PC-9 (cell line): ENCODE results near the gene ARHGAP24. TPM values are rescaled to one million over a fixed set of nuclear protein-coding genes. Genes with fewer than 3 reads are reported as not detected.

Source experiments
- BruUV-seq: library from RNA; stranded (reverse); fragments of 400-500 nt; replicated peaks from 2 replicates; lab custom pipeline; 2021; lab: Mats Ljungman, UMichigan
- CTCF ChIA-PET: fragments of 300-600 bp; sonication (Branson Sonifier 250); formaldehyde crosslinking; loops from one replicate; lab custom pipeline; 2022; ENCODE audit warnings: antibody characterized with exemption; lab: Charles Lee
- POLR2A ChIA-PET: fragments of 300-600 bp; sonication (Branson Sonifier 250); formaldehyde crosslinking; loops from one replicate; lab custom pipeline; 2022; ENCODE audit warnings: antibody characterized with exemption; ENCODE audit not compliant: unreplicated experiment; lab: Charles Lee
- DNase-seq, 2 experiments: peaks; one replicate each; pipeline versions ENCODE4 v3.0.0 to v3.0.0-alpha.2; 2015 to 2022; ENCODE audit warnings: mixed read lengths in 1 of 2
- H2AFZ ChIP-seq: fragments of 200-600 bp; sonication (generic); 2 replicates; pipeline ENCODE4 v1.8.1; 2017; ENCODE audit warnings: antibody characterized with exemption
- H3F3A ChIP-seq: fragments of 200-600 bp; sonication (generic); 2 replicates; pipeline ENCODE4 v1.8.1; 2017; ENCODE audit warnings: antibody characterized with exemption, mild to moderate bottlenecking, low read depth; ENCODE audit not compliant: insufficient read depth
- H3K27ac ChIP-seq: fragments of 200-600 bp; sonication (generic); 2 replicates; pipeline ENCODE4 v1.6.1; 2016; ENCODE audit warnings: mixed run types
- H3K27me3 ChIP-seq: fragments of 200-600 bp; sonication (generic); 2 replicates; pipeline ENCODE4 v1.6.1; 2016; ENCODE audit warnings: low read depth, mixed run types; ENCODE audit not compliant: insufficient read depth
- H3K36me3 ChIP-seq: fragments of 200-600 bp; sonication (generic); 2 replicates; pipeline ENCODE4 v1.6.1; 2016; ENCODE audit warnings: low read depth, mixed run types
- H3K4me1 ChIP-seq: fragments of 200-600 bp; sonication (generic); replicated peaks from 2 replicates; pipeline ENCODE4 v1.6.1; 2016; ENCODE audit warnings: mixed run types; ENCODE audit not compliant: insufficient read depth
- H3K4me2 ChIP-seq: fragments of 200-600 bp; sonication (generic); 2 replicates; pipeline ENCODE4 v1.6.1; 2017; ENCODE audit warnings: mixed run types
- H3K4me3 ChIP-seq: fragments of 200-600 bp; sonication (generic); 2 replicates; pipeline ENCODE4 v1.6.1; 2016; ENCODE audit warnings: mixed run types
- H3K79me2 ChIP-seq: fragments of 200-600 bp; sonication (generic); 2 replicates; pipeline ENCODE4 v1.6.1; 2017; ENCODE audit warnings: low read depth, mixed run types
- H3K9me2 ChIP-seq: fragments of 200-600 bp; sonication (generic); 2 replicates; pipeline ENCODE4 v1.8.1; 2017; ENCODE audit warnings: mild to moderate bottlenecking; ENCODE audit not compliant: insufficient read depth
- H3K9me3 ChIP-seq: fragments of 200-600 bp; sonication (generic); 2 replicates; pipeline ENCODE4 v1.8.1; 2016; ENCODE audit warnings: low read depth; ENCODE audit not compliant: insufficient read depth
- H4K20me1 ChIP-seq: fragments of 200-600 bp; sonication (generic); 2 replicates; pipeline ENCODE4 v1.8.1; 2017; ENCODE audit not compliant: insufficient read depth
- CTCF ChIP-seq: fragments of 200-600 bp; sonication (generic); conservative IDR thresholded peaks from 2 replicates; pipeline ENCODE4 v1.6.1; 2017; ENCODE audit warnings: mixed run types, antibody characterized with exemption, mild to moderate bottlenecking, moderate library complexity
- EZH2 ChIP-seq: fragments of 200-600 bp; sonication (generic); IDR thresholded peaks from 2 replicates; pipeline ENCODE4 v1.8.0; 2017; ENCODE audit warnings: antibody characterized with exemption, low read depth
- intact Hi-C: fragments of 100-400 bp; cut with micrococcal nuclease; formaldehyde crosslinking; loops from one replicate; pipeline ENCODE4 v1.10.0; 2022; ENCODE audit not compliant: unreplicated experiment
- total RNA-seq: library from RNA; stranded (reverse); gene quantifications from 2 replicates; pipeline ENCODE4 v1.2.3, GENCODE V29; 2021

Gene ARHGAP24
- total RNA-seq, 1 experiment from 2014 or later = 2.2 TPM

- no peak overlapping the region for H3K4me3 ChIP-seq
- H2AFZ ChIP-seq = no peak overlapping the region
- ChIA-PET CTCF (interaction anchor here (0.6 kb wide), 1 partner anchor 346 kb away, joined by 3 read pairs; no protein-coding TSS in a partner anchor), POLR2A (no interaction called here)
- H3K4me2 ChIP-seq = no peak overlapping the region
- H3K36me3 ChIP-seq = no peaks in the 10 kb centered on the region
- no peaks in the 10 kb centered on the region for H3K79me2 ChIP-seq
- TF ChIP-seq CTCF (no peak), EZH2 (no peak)
- H4K20me1 ChIP-seq = no peaks in the 10 kb centered on the region
- H3K4me1 ChIP-seq = no peaks in the 10 kb centered on the region
- H3K9me3 ChIP-seq = no peaks in the 10 kb centered on the region
- H3K27ac ChIP-seq = no peak overlapping the region
- H3K9me2 ChIP-seq = no peaks in the 10 kb centered on the region
- BruUV-seq = no TSS peak
- intact Hi-C loops = no loop called here
- no peaks in the 10 kb centered on the region for H3K27me3 ChIP-seq
- no peak for DNase-seq
- H3F3A ChIP-seq = no peaks in the 10 kb centered on the region
These were observed 46.1 kb downstream of the ARHGAP24 start for GRCh38 chr4:85520765-85521749.

GRCh38 chr4:85522277-85522676 lies 47.3 kb downstream of the ARHGAP24 start:
- no peak for TF ChIP-seq EZH2
- no peak for TF ChIP-seq CTCF
- Histone ChIP-seq H3K4me3 (no peak overlapping the region), H2AFZ (no peak overlapping the region), H4K20me1 (no peaks in the 10 kb centered on the region), H3F3A (no peaks in the 10 kb centered on the region), H3K27me3 (no peaks in the 10 kb centered on the region), H3K9me2 (no peaks in the 10 kb centered on the region), H3K4me1 (no peaks in the 10 kb centered on the region), H3K79me2 (no peaks in the 10 kb centered on the region), H3K4me2 (no peak overlapping the region), H3K36me3 (no peaks in the 10 kb centered on the region), H3K27ac (no peak overlapping the region), H3K9me3 (no peaks in the 10 kb centered on the region)
- POLR2A ChIA-PET = no interaction called here
- intact Hi-C loops = no loop called here
- CTCF ChIA-PET = no interaction called here
- BruUV-seq = no TSS peak
- no peak for DNase-seq

GRCh38 chr4:85522836-85523235 lies 47.9 kb downstream of the ARHGAP24 start:
- Histone ChIP-seq H3K36me3 (no peaks in the 10 kb centered on the region), H4K20me1 (no peaks in the 10 kb centered on the region), H3F3A (no peaks in the 10 kb centered on the region), H3K27me3 (no peaks in the 10 kb centered on the region), H3K4me1 (no peaks in the 10 kb centered on the region), H3K9me2 (no peaks in the 10 kb centered on the region), H3K4me2 (no peak overlapping the region), H2AFZ (no peak overlapping the region), H3K79me2 (no peaks in the 10 kb centered on the region), H3K9me3 (no peaks in the 10 kb centered on the region), H3K4me3 (no peak overlapping the region), H3K27ac (no peak overlapping the region)
- intact Hi-C loops = no loop called here
- no peak for DNase-seq
- CTCF ChIA-PET = no interaction called here
- no TSS peak for BruUV-seq
- POLR2A ChIA-PET = no interaction called here
- no peak for TF ChIP-seq EZH2
- no peak for TF ChIP-seq CTCF
